GM23338 (cell line): ENCODE measurements around the gene UAP1. TPM values are rescaled to one million over a fixed set of nuclear protein-coding genes. Genes with fewer than 3 reads are reported as not detected.

Source experiments
- ATAC-seq: fragments of 200-7000 bp; cut with Tn5 transposase; 3 replicates; pipeline ENCODE4 v1.9.1; 2020
- DNase-seq: peaks from one replicate; pipeline ENCODE4 v3.0.0-alpha.2; 2015; ENCODE audit warnings: low spot score
- H2AFZ ChIP-seq: fragments of 200-600 bp; sonication (generic); 2 replicates; pipeline ENCODE4 v1.8.0; 2016; ENCODE audit warnings: antibody characterized with exemption, mild to moderate bottlenecking, moderate library complexity
- H3F3A ChIP-seq: fragments of 200-600 bp; sonication (generic); replicated peaks from 2 replicates; pipeline ENCODE4 v1.8.0; 2017; ENCODE audit warnings: antibody characterized with exemption, mixed run types, low read depth
- H3K27ac ChIP-seq: fragments of 200-600 bp; sonication (generic); 2 replicates; pipeline ENCODE4 v1.6.1; 2016; ENCODE audit warnings: low read depth
- H3K27me3 ChIP-seq: fragments of 200-600 bp; sonication (generic); 2 replicates; pipeline ENCODE4 v1.8.0; 2016; ENCODE audit warnings: mild to moderate bottlenecking, mixed run types, moderate library complexity; ENCODE audit not compliant: insufficient read depth
- H3K36me3 ChIP-seq: fragments of 200-600 bp; sonication (generic); 2 replicates; pipeline ENCODE4 v1.8.0; 2016; ENCODE audit warnings: mild to moderate bottlenecking; ENCODE audit not compliant: insufficient read depth
- H3K4me1 ChIP-seq: fragments of 200-600 bp; sonication (generic); 2 replicates; pipeline ENCODE4 v1.8.0; 2016; ENCODE audit warnings: mild to moderate bottlenecking, moderate library complexity; ENCODE audit not compliant: insufficient read depth
- H3K4me2 ChIP-seq: fragments of 200-600 bp; sonication (generic); 2 replicates; pipeline ENCODE4 v1.7.1; 2017; ENCODE audit warnings: mixed run types
- H3K4me3 ChIP-seq: fragments of 200-600 bp; sonication (generic); 2 replicates; pipeline ENCODE4 v1.6.1; 2016; ENCODE audit warnings: mixed run types
- H3K79me2 ChIP-seq: fragments of 200-600 bp; sonication (generic); replicated peaks from 2 replicates; pipeline ENCODE4 v1.8.0; 2017; ENCODE audit warnings: mild to moderate bottlenecking; ENCODE audit not compliant: insufficient read depth
- H3K9me2 ChIP-seq: fragments of 200-600 bp; sonication (generic); 2 replicates; pipeline ENCODE4 v1.8.0; 2017; ENCODE audit not compliant: insufficient read depth
- H4K20me1 ChIP-seq: fragments of 200-600 bp; sonication (generic); replicated peaks from 2 replicates; pipeline ENCODE4 v1.8.0; 2017; ENCODE audit warnings: mild to moderate bottlenecking; ENCODE audit not compliant: insufficient read depth
- H3K27ac Mint-ChIP-seq: 2 replicates; pipeline ENCODE4 v1.8.0; 2020; ENCODE audit warnings: inconsistent platforms, mild to moderate bottlenecking, moderate library complexity, mixed read lengths
- H3K27me3 Mint-ChIP-seq: 3 replicates; pipeline ENCODE4 v1.8.0; 2022; ENCODE audit warnings: low read depth, mild to moderate bottlenecking, moderate library complexity, mixed read lengths, inconsistent platforms; ENCODE audit not compliant: insufficient read depth, poor library complexity
- H3K36me3 Mint-ChIP-seq: 3 replicates; pipeline ENCODE4 v1.8.0; 2021; ENCODE audit warnings: low read depth, mild to moderate bottlenecking, inconsistent platforms, moderate library complexity, mixed read lengths
- H3K4me1 Mint-ChIP-seq: 3 replicates; pipeline ENCODE4 v1.8.0; 2020; ENCODE audit warnings: mild to moderate bottlenecking, inconsistent platforms, mixed read lengths
- H3K4me3 Mint-ChIP-seq: 3 replicates; pipeline ENCODE4 v1.8.0; 2021; ENCODE audit warnings: moderate library complexity, mild to moderate bottlenecking, inconsistent platforms, mixed read lengths
- H3K9me3 Mint-ChIP-seq: 3 replicates; pipeline ENCODE4 v1.8.0; 2020; ENCODE audit warnings: moderate library complexity, mild to moderate bottlenecking, inconsistent platforms, mixed read lengths
- CREB1 ChIP-seq: fragments of 250-450 bp; sonication (Bioruptor Pico); IDR thresholded peaks from 2 replicates; pipeline ENCODE4 v1.5.0; 2020; ENCODE audit warnings: low read depth, mild to moderate bottlenecking, moderate library complexity
- EZH2 ChIP-seq: fragments of 200-600 bp; sonication (generic); IDR thresholded peaks from one replicate; pipeline ENCODE4 v1.8.0; 2017; ENCODE audit warnings: antibody characterized with exemption, mild to moderate bottlenecking, low read depth; ENCODE audit not compliant: unreplicated experiment
- EZH2phosphoT487 ChIP-seq: fragments of 200-600 bp; sonication (generic); IDR thresholded peaks from one replicate; pipeline ENCODE4 v1.8.1; 2018; ENCODE audit warnings: antibody characterized with exemption; ENCODE audit not compliant: unreplicated experiment
- JUNB ChIP-seq: IDR thresholded peaks from one replicate; pipeline ENCODE4 v1.6.1; 2016; ENCODE audit warnings: antibody characterized with exemption; ENCODE audit not compliant: unreplicated experiment
- NANOG ChIP-seq: IDR thresholded peaks from 2 replicates; pipeline ENCODE4 v1.6.1; 2016; ENCODE audit warnings: antibody characterized with exemption, borderline replicate concordance
- POLR2AphosphoS5 ChIP-seq: IDR thresholded peaks from 2 replicates; pipeline ENCODE4 v1.6.1; 2016; ENCODE audit warnings: antibody characterized with exemption, low read depth
- STAT1 ChIP-seq: IDR thresholded peaks from one replicate; pipeline ENCODE4 v1.6.1; 2016; ENCODE audit warnings: antibody characterized with exemption; ENCODE audit not compliant: unreplicated experiment
- ZNF114 ChIP-seq: fragments of 250-450 bp; sonication (Bioruptor Pico); IDR thresholded peaks from 2 replicates; pipeline ENCODE4 v1.5.0; 2020; ENCODE audit warnings: mild to moderate bottlenecking, moderate library complexity
- ZNF331 ChIP-seq: fragments of 250-450 bp; sonication (Bioruptor Pico); IDR thresholded peaks from 2 replicates; pipeline ENCODE4 v1.5.0; 2020; ENCODE audit warnings: low read depth, mild to moderate bottlenecking, moderate library complexity
- polyA plus RNA-seq: library from polyadenylated mRNA; unstranded; fragments of >200 nt; fragmentation: Nextera tagmentation; extraction: Ambion mirVana; gene quantifications from 2 replicates; pipeline ENCODE4 v1.2.1, GENCODE V29; 2016
- total RNA-seq: library from RNA; depleted of rRNA; stranded (reverse); fragments of >200 nt; shearing (Covaris generic); gene quantifications from 2 replicates; pipeline ENCODE4 v1.2.3, GENCODE V29; 2014
- TF ChIP-seq, protein P1 (sequence below): IDR thresholded peaks from 2 replicates; pipeline ENCODE4 v1.6.1; 2016; ENCODE audit warnings: antibody characterized with exemption
- TF ChIP-seq, protein P2 (sequence below): fragments of 250-450 bp; sonication (Bioruptor Pico); IDR thresholded peaks from 2 replicates; pipeline ENCODE4 v1.5.0; 2020; ENCODE audit warnings: mild to moderate bottlenecking, moderate library complexity

The UAP1 gene
- total and polyA plus RNA-seq, 2 experiments from 2014 or later = 26.7 to 33.3 TPM

DNA sequence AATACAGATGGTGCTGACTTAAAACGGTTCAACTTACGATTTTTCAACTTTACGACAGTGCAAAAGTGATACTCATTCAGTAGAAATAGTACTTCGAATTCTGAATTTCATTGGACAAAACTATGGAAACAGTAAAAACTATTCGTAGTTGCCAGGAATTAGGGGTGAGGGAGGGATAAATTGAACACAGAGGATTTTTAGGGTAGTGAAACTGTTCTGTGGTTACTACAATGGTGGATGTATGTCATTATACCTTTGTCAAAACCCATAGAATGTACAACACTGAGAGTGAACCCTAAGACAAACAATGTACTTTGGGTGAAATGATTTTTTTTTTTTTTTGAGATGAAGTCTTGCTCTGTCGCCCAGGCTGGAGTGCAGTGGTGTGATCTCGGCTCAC, 78.2 kb downstream of the UAP1 start (continued):
- TF ChIP-seq, protein P1, sequence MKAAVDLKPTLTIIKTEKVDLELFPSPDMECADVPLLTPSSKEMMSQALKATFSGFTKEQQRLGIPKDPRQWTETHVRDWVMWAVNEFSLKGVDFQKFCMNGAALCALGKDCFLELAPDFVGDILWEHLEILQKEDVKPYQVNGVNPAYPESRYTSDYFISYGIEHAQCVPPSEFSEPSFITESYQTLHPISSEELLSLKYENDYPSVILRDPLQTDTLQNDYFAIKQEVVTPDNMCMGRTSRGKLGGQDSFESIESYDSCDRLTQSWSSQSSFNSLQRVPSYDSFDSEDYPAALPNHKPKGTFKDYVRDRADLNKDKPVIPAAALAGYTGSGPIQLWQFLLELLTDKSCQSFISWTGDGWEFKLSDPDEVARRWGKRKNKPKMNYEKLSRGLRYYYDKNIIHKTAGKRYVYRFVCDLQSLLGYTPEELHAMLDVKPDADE = no peak
- TF ChIP-seq ZNF331 (no peak), NANOG (no peak), CREB1 (CRISPR knock-in tag) (no peak)

DNA sequence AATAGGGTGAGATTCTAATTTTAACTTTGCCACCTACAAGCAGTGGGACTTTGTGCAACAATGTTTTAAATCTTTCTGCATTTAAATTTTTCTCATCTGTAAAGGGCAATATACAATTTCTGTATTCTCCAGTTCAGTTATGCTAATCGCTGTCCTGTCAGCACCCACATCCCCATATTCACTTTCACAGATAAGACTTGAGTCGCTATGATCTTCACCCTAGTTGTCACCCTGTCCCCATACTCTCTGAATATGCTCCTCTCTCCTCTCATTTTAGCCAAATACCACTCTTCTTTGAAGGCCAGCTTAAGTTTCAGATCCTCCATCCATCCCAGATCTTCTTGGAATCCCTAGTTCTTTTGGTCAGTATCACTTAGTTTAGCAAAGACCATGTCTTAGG, 79.6 kb downstream of the UAP1 start:
- H3K4me1 ChIP-seq = no peaks in the 10 kb centered on the region
- Mint-ChIP-seq H3K4me1 (no peaks in the 10 kb centered on the region), H3K27me3 (no peaks in the 10 kb centered on the region), H3K9me3 (no peaks in the 10 kb centered on the region), H3K27ac (no peak overlapping the region), H3K36me3 (no peaks in the 10 kb centered on the region), H3K4me3 (no peak overlapping the region)
- no peaks in the 10 kb centered on the region for H3K27me3 ChIP-seq
- H4K20me1 ChIP-seq = no peaks in the 10 kb centered on the region
- no peak for TF ChIP-seq NANOG
- H3K9me2 ChIP-seq = no peaks in the 10 kb centered on the region
- H3K4me2 ChIP-seq = no peak overlapping the region
- no peaks in the 10 kb centered on the region for H3K36me3 ChIP-seq
- no peaks in the 10 kb centered on the region for H3F3A ChIP-seq
- ATAC-seq (no peak), DNase-seq (no peak)
- H3K27ac ChIP-seq = no peak overlapping the region
- H3K79me2 ChIP-seq = no peaks in the 10 kb centered on the region
- no peak overlapping the region for H3K4me3 ChIP-seq
- H2AFZ ChIP-seq = no peak overlapping the region

DNA sequence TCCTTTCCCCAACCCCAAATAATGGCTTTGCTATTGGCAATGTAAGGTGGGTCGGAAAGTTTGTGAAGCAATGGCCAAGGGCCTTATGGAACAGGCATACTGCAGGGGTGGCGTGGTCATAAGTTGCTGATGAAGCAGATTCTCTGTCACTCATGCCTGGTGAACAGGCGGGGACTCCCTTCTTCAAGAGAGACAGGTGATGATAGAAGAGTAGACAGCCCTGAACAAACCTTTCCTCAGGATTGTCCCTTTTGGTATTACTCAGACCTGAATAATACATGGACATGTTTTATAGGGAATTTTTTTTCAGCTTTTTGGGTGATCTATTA, 83.4 kb downstream of the UAP1 start:
- Mint-ChIP-seq H3K27ac (no peak overlapping the region), H3K27me3 (peaks cover 2% of the 10 kb centered on the region), H3K36me3 (no peaks in the 10 kb centered on the region), H3K9me3 (no peaks in the 10 kb centered on the region), H3K4me1 (peaks cover 9% of the 10 kb centered on the region; the same call in 2 of the 3 replicates), H3K4me3 (no peak overlapping the region)
- no peaks in the 10 kb centered on the region for H4K20me1 ChIP-seq
- H3F3A ChIP-seq = no peaks in the 10 kb centered on the region
- no peaks in the 10 kb centered on the region for H3K79me2 ChIP-seq
- no peaks in the 10 kb centered on the region for H3K36me3 ChIP-seq
- no peaks in the 10 kb centered on the region for H3K9me2 ChIP-seq
- no peak overlapping the region for H2AFZ ChIP-seq
- no peak overlapping the region for H3K27ac ChIP-seq
- H3K4me1 ChIP-seq = no peaks in the 10 kb centered on the region
- no peak overlapping the region for H3K4me2 ChIP-seq
- no peaks in the 10 kb centered on the region for H3K27me3 ChIP-seq
- H3K4me3 ChIP-seq = no peak overlapping the region
- DNase-seq (no peak), ATAC-seq (no peak)
- TF ChIP-seq EZH2phosphoT487 (no peak), CREB1 (CRISPR knock-in tag) (no peak), JUNB (no peak), ZNF114 (no peak), NANOG (no peak), EZH2 (no peak), ZNF331 (no peak), POLR2AphosphoS5 (no peak), STAT1 (no peak)
- TF ChIP-seq, protein P2, sequence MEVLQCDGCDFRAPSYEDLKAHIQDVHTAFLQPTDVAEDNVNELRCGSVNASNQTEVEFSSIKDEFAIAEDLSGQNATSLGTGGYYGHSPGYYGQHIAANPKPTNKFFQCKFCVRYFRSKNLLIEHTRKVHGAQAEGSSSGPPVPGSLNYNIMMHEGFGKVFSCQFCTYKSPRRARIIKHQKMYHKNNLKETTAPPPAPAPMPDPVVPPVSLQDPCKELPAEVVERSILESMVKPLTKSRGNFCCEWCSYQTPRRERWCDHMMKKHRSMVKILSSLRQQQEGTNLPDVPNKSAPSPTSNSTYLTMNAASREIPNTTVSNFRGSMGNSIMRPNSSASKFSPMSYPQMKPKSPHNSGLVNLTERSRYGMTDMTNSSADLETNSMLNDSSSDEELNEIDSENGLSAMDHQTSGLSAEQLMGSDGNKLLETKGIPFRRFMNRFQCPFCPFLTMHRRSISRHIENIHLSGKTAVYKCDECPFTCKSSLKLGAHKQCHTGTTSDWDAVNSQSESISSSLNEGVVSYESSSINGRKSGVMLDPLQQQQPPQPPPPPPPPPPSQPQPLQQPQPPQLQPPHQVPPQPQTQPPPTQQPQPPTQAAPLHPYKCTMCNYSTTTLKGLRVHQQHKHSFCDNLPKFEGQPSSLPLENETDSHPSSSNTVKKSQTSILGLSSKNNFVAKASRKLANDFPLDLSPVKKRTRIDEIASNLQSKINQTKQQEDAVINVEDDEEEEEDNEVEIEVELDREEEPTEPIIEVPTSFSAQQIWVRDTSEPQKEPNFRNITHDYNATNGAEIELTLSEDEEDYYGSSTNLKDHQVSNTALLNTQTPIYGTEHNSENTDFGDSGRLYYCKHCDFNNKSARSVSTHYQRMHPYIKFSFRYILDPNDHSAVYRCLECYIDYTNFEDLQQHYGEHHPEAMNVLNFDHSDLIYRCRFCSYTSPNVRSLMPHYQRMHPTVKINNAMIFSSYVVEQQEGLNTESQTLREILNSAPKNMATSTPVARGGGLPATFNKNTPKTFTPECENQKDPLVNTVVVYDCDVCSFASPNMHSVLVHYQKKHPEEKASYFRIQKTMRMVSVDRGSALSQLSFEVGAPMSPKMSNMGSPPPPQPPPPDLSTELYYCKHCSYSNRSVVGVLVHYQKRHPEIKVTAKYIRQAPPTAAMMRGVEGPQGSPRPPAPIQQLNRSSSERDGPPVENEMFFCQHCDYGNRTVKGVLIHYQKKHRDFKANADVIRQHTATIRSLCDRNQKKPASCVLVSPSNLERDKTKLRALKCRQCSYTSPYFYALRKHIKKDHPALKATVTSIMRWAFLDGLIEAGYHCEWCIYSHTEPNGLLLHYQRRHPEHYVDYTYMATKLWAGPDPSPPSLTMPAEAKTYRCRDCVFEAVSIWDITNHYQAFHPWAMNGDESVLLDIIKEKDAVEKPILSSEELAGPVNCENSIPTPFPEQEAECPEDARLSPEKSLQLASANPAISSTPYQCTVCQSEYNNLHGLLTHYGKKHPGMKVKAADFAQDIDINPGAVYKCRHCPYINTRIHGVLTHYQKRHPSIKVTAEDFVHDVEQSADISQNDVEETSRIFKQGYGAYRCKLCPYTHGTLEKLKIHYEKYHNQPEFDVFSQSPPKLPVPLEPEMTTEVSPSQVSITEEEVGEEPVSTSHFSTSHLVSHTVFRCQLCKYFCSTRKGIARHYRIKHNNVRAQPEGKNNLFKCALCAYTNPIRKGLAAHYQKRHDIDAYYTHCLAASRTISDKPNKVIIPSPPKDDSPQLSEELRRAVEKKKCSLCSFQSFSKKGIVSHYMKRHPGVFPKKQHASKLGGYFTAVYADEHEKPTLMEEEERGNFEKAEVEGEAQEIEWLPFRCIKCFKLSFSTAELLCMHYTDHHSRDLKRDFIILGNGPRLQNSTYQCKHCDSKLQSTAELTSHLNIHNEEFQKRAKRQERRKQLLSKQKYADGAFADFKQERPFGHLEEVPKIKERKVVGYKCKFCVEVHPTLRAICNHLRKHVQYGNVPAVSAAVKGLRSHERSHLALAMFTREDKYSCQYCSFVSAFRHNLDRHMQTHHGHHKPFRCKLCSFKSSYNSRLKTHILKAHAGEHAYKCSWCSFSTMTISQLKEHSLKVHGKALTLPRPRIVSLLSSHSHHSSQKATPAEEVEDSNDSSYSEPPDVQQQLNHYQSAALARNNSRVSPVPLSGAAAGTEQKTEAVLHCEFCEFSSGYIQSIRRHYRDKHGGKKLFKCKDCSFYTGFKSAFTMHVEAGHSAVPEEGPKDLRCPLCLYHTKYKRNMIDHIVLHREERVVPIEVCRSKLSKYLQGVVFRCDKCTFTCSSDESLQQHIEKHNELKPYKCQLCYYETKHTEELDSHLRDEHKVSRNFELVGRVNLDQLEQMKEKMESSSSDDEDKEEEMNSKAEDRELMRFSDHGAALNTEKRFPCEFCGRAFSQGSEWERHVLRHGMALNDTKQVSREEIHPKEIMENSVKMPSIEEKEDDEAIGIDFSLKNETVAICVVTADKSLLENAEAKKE (CRISPR knock-in tag) = no peak
- TF ChIP-seq, protein P1 = no peak
